Activated CD4-positive, alpha-beta T cell treated with anti-CD3 and anti-CD28 coated beads, Interleukin-2, amount 50 U/mL, for 48 hours (primary cell): ENCODE data around the gene LYG1.
"Not testable (repeated sequence)": the region's sequence is repeated elsewhere in the genome, so short reads cannot be mapped to it uniquely, and the experiment has no call there.

Experiments used
- DNase-seq, 2 experiments: peaks; one replicate each; pipeline ENCODE4 v3.0.0-alpha.2; 2020

The LYG1 gene

DNA sequence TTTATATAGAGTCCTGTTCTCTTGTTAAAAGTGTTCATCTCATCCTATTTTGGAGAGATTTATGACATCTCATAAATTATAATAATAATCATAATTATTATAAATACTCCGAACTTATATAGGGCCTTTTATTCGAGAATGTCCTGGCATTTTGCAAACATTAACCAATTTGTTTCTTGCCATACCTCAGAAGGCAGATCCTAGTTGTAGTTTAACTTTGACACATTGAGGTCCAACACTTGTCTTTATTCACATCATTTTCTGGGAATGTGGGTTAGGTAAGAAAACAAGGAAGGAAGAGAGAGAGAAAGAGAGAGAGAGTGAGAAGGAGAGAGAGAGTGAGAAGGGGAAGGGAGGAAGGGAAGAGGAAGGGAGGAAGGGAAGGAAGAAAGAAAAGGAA lies at the start of gene LYG1:
TSS of gene LYG1 (minus strand) at position 101 of the 400 bp plus-strand sequence. CDS start 5,527 bp downstream, outside the sequence.
- DNase-seq, result not testable (repeated sequence)

DNA sequence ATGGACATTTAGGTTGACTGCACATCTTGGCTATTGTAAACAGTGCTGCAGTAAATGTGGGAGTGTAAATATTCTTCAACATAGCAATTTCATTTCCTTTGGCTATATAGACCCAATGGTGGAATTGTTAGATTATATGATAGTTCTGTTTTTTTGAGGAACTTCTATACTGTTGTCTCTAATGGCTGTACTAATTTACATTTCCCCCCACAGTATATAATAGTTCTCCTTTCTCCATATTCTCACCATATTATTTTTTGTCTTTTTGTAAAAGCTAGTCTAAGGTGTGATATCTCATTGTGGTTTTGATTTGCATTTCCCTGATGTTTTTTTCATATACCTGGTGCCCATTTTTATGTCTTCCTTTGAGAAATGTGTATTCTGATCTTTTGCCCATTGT lies 49.2 kb upstream of the LYG1 start:
- DNase-seq, result no peak

- DNase-seq, result no peak
Observed at GRCh38 chr2:99348173-99348572, 47.2 kb upstream of the LYG1 start.

DNA sequence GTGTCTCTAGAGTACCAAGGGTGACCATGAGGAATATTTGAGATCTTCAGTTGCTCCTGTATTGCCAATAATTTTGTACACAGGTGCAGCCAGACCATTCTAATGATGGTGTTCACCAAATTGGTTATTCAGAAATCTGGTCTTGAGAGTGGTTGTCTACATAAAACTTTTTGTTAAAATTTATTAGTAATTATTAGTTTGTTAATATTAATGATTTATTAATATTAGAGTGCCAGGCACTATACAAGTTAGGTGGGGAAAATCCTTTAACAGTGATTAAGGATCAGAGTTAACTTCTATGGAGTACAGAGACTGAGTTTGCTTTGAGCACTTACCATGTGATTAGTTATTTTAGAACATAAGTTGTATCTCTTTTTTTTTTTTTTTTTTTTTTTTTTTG lies 45.2 kb upstream of the LYG1 start:
- no peak for DNase-seq

- not testable (repeated sequence) for DNase-seq
Observed at GRCh38 chr2:99345446-99345845, 44.4 kb upstream of the LYG1 start.

GRCh38 chr2:99342536-99342935 lies 41.5 kb upstream of the LYG1 start:
- no peak for DNase-seq

DNA sequence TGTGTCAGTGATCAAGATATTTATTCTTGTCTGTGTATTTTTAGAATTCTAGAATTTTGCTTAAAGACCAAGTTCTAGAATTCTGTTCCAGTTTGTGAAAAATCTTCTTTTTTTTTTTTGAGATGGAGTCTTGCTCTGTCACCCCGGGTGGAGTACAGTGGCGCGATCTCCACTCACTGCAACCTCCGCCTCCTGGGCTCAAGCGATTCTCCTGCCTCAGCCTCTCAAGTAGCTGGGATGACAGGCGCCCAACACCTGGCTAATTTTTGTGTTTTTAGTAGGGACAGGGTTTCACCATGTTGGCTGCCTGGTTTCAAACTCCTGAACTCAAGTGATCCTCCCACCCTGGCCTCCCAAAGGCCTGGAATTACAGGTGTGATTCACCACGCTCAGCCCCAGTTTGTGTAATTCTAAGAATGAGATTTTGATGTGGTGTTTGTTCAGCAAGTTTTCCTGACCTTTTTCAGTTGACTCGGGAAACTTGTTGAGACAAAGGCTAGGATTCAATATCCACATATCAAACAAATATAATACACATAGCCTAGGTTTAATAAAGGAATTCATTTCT lies 39.8 kb upstream of the LYG1 start:
- no peak for DNase-seq

DNA sequence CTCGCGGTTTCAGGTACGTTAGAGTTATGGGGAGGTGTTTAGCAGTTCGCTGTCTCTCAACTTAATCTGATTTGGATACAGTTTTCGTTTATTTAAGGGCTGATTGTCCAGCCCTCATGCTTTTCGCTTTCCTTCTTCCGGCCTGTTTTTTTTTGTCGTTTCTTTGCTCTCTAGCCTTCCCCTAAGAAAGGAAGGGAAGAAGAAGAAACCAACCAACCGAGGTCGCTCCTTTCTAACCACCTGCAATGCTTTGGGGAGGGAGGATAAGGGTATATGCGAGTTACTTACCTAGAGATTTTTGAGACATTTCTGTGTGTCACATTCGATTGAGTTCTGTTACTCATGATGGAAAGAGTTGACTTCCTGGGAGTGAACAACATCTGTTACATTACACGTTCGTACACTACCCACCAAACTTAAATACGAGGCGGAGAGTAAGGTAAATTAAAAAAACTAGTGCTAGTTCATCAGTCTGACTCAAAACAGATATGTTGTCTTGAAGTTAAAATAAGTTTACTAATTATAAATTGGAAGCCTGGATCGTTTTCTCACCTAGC lies 37.1 kb upstream of the LYG1 start:
- no peak for DNase-seq

DNA sequence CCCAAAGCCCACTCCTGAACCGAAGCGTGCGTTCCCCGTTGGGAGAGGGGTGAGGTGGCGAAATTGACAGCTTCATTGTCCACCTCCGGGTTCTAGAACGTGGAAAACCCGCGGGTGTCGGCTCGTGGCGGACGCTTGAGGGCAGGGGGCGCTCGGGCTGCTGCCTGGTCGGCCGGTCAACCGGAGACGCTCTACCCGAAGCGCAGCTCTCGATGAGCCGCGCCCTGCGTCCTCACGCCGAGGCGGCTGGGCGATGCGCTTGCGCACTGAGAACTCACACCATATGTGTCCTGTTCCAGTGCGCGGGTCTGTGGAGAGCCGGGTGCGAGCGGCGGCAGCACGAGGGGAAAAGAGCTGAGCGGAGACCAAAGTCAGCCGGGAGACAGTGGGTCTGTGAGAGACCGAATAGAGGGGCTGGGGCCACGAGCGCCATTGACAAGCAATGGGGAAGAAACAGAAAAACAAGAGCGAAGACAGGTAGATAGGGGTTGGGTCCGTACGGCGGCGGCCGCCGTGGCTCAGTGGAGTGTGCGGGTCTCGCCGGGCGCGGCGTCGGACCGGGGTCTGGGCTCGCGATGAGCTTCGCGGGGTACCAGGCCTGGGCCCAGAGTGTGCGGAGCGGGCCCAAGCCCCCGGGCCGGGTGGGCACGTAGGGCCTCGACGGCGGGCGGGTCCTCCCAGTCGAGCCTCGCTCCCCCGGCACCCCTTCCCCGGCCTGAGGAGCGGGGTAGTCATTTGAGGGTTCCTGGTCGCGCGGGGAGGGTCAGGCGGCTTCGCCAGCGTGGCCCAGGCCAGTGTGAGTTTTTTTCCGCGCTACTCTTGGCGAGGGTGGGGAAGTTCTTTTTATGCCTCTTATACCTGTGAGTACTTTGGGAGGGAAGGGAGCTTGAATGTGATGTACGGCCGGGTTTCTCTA lies 36.4 kb upstream of the LYG1 start, which contains the start of gene EIF5B:
TSS of gene EIF5B (plus strand) at position 277 of the 916 bp plus-strand sequence. CDS start at position 443, 166 bp downstream.
- peak; percentile 92 to 94 for DNase-seq

GRCh38 chr2:99336804-99337112 lies 35.8 kb upstream of the LYG1 start:
- DNase-seq, result no peak

DNA sequence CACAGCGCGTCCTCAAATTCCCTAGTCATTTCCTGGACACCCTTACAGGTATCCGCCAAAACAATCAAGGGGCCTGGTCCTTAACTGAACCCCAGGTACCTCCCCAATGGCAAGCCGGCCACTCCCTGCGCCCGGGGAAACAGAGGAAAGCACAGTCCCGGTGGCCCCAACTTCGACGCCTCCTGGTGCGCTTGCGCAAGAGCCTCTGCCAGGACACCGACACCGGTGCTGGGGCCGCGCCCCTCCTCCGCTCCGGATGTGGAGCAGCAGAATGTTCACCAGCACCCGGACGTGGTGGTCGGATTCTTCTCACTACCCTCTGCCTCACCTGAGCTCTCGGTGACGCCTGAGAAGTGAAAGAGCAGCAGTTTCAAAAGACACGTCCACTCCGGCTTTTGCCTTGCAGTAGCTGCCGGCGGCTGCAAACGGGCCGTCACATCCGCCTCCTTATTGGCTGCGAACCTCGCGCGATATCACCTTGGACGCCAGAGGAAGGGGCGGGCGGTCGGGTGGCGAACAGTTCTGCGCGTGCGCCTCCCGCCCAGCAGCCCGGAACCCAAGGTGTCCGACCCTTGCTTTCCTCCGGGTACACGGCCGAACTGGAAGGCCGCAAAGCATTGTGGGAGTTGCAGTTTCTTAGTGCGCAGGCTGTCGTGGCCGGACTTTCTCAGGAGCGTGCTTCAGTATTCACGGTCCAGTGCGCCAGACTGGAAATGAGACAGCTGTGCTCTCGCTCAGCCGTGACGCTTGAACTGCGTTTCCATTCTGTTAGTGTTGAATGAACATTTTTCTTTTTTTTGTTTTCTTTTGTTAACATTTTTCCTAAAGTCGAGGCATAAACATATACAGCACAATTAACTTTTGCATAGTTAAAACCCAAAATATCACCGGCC lies 35.2 kb upstream of the LYG1 start, which contains the start of gene TXNDC9:
TSS of gene TXNDC9 (minus strand) at position 423 of the 893 bp plus-strand sequence. CDS start 3,123 bp downstream, outside the sequence.
- DNase-seq, result peak; percentile 96 to 98

DNA sequence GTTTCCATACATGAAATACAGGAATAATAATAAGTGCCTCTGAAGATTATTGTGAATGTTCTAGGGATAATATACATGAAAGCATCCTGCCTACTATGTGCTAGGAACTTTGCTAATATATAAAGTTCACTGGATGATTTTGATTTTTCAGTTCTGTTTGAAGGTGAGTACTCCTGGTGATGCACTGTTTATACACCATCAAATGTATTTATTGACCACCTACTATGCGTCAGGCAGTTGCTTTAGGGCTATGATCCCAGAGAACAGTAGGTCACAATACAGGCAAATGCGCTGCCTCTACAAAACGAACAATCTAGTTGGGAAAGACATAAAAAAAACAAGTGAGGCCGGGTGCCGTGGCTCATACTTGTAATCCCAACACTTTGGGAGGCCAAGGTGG lies 24.4 kb upstream of the LYG1 start:
- no peak for DNase-seq

DNA sequence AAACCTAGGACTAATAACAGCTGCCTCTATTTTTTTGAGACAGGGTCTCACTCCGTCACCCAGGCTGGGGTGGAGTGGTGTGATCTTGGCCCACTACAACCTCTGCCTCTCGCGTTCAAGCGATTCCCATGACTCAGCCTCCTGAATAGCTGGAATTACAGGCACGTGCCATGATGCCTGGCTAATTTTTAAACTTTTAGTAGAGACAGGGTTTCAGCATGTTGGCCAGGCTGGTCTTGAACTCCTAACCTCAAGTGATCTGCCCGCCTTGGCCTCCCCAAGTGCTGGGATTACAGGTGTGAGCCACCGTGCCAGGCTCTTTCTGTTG lies 16.8 kb upstream of the LYG1 start:
- DNase-seq, result not testable (repeated sequence)

DNA sequence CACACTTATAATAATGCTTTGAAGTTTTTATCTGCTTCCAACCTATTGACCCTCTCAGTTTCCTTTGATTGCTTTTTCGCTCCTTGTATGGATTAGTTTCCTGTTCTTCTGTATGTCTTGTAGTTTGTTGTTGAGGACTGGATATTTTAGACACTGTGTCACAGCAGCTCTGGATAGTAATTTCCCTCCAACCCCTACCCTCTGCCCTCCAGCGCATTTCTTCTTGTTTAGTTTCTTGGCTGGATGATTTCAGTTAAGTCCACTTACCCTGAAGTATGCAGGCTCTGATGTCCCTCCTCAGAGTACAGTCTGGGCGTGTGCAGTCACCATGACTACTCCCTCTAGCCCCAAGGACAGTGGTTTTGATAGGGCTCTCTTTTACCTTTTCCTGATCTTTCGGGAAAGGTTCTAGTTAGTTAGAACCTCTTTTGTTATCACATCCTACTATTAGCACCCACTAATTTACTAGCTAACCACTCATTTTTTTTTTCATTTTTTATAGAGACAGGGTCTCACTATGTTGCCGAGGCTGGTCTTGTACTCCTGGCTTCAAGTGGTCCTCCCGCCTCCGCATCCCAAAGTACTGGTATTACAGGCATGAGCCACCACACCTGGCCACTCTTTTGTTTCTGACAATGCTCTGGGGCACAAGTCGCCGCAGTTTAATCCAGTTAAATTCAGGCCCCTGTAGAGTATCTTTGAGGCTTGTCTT lies 16.3 kb upstream of the LYG1 start:
- DNase-seq, result no peak

DNA sequence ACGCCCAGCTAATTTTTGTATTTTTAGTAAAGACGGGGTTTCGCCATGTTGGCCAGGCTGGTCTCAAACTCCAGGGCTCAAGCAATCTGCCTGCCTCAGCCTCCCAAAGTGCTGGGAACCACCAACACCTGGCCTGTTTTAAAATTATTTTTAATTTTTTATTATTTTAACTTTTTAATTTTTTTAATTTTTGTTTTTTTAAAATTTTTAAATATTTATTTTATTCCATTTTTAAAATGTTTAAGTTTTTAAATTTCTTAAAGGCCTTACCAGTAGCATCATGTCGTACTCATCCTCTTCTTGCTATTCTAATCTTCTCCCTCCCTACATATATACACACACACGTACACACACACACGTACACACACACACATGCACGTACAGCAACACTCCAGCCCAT lies 1.4 kb downstream of the LYG1 start:
- no peak for DNase-seq

DNA sequence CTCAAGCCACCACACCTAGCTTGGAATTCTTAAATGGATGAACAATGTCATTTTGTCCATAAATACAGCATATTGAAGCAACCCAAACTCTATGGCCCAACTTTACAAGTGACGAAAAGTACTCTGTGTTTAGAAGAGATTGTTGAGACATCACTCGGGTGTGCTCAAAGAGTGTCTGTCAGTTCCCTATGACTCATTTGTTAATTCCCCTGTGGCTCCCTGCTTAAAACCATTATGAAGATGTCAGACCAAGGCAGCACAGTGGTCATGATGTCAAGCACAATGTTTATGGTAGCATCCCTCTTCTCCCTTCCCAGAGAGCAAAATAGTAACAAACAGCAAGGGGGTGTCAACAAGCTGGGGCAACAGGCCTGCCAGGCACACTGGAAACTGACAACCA lies 3.0 kb downstream of the LYG1 start:
- no peak for DNase-seq

DNA sequence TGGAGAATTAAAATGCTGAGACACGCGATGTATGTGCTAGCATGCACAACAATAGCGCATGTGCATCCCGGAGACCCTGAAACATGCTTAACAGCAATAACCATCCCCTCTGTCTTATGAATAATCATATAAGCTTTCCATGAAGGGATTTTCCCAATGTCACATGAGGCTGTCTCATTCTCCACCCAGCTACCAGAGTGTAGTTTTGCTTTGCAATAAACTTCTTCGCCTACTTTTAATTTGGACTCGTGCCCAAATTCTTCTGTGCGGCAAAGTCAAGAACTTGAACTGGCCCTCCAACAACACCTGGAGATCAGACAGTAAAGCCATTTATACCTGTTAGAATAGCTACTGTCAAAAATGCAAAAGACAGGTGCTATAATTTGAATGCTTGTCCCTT lies 15.5 kb downstream of the LYG1 start:
- no peak for DNase-seq

GRCh38 chr2:99279969-99280695 lies 20.9 kb downstream of the LYG1 start:
- DNase-seq, result no peak

DNA sequence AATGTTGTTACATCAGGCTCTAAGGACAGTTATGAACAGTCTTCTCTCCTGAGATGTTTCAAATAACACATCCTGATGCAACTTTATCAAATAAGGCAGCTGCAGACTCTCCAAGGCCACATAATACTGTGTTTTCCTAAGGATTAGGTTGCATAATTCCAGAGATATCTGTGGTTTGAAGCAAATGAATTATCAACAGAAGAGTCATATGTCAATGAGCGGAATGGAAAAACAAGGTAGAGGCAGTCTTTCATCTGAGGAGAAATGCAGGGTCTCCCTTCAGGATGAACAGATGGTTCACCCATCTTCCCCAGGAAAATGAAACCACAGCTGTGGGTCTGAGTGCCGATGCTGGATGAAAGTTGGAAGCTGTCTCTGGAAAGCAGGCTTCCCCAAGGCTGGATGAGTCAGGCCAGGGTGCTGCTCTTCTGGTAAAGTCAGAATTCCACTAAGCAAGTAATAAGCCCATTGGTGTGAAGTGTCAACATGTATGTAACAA lies 22.2 kb downstream of the LYG1 start:
- DNase-seq, result no peak

DNA sequence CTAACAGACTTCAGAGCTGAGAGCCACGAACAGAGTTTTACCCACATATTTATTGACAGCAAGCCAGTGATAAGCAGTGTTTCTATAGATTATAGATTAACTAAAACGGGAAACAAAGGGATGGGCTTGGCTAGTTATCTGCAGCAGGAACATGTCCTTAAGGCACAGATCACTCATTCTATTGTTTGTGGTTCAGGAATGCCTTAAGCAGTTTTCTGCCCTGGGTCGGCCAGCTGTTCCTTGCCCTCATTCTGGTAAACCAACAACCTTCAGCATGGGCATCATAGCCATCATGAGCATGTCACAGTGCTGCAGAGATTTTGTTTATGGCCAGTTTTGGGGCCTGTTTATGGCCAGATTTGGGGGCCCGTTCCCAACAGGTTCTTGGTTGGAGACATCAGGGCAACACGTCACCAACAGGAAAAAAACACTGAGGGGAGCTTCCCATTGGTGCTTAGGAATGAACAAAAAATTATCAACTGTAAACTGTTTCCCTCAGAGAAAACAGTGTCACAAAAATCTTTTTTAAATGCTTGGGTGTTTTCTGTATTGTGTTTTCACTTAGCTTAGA lies 22.7 kb downstream of the LYG1 start:
- DNase-seq, result not testable (repeated sequence)

DNA sequence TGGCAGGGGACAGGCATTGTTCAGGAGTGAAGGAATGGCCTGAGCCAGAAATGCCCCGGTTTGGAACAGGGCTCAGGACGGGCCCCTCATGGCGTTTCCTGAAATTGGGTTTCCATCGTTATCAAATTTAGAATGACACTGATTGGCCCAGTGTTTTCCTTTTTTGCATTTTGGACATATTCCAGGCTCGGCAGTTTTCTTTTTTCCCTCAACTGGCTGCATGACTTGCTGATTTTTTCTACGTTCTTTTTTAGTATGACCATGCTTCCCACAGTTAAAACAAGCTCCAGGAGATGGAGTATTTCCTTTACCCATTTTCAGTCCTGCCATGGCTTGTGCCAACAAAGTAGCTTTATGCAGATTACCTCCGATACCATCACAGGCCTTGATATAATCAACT lies 25.1 kb downstream of the LYG1 start:
- DNase-seq, result no peak
